GM15510 (cell line): Measurements from ENCODE around the gene NEDD8.

Experiments
- POLR2A ChIP-seq: IDR thresholded peaks from 3 replicates; pipeline ENCODE4 v1.6.1; 2011; ENCODE audit warnings: borderline replicate concordance; ENCODE audit not compliant: insufficient read length; ENCODE audit errors: extremely low read depth

Gene NEDD8

GRCh38 chr14:24224618-24225071, 7.5 kb downstream of the NEDD8 start:
- TF ChIP-seq POLR2A, result no peak

GRCh38 chr14:24219521-24219920, 12.6 kb downstream of the NEDD8 start:
- TF ChIP-seq POLR2A, result no peak

- no peak for TF ChIP-seq POLR2A
These were observed 13.1 kb downstream of the NEDD8 start for GRCh38 chr14:24219080-24219479.

GRCh38 chr14:24216345-24216699, 15.8 kb downstream of the NEDD8 start:
- TF ChIP-seq POLR2A, result no peak

GRCh38 chr14:24215495-24216344, 16.4 kb downstream of the NEDD8 start, which contains the start of gene MDP1:
Gene MDP1 (minus strand): TSS chr14:24216066. CDS start chr14:24215955, 111 bp downstream.
- TF ChIP-seq POLR2A, result peak; percentile 78

GRCh38 chr14:24213866-24214662, 18.1 kb downstream of the NEDD8 start:
- TF ChIP-seq POLR2A, result no peak

- TF ChIP-seq POLR2A, result peak; percentile 92
These were observed 19.0 kb downstream of the NEDD8 start, which contains the start of gene CHMP4A for GRCh38 chr14:24212924-24213865. Gene CHMP4A (minus strand): TSS chr14:24213488. CDS start chr14:24213439, 49 bp downstream.

- no peak for TF ChIP-seq POLR2A
These were observed 20.9 kb downstream of the NEDD8 start for GRCh38 chr14:24211311-24211710.

- no peak for TF ChIP-seq POLR2A
These were observed 24.5 kb downstream of the NEDD8 start for GRCh38 chr14:24207625-24208024.

- no peak for TF ChIP-seq POLR2A
These were observed 25.0 kb downstream of the NEDD8 start for GRCh38 chr14:24207104-24207551.

GRCh38 chr14:24206260-24207103, 25.7 kb downstream of the NEDD8 start:
- TF ChIP-seq POLR2A, result no peak

- TF ChIP-seq POLR2A, result no peak
These were observed 27.7 kb downstream of the NEDD8 start for GRCh38 chr14:24204163-24205146.
